Neural progenitor cell (in vitro differentiated cells): ENCODE measurements around the gene CCDC82.

ENCODE experiments used
- EZH2 ChIP-seq: fragments of 200-600 bp; sonication (generic); IDR thresholded peaks from 2 replicates; pipeline ENCODE4 v1.6.1; 2017; ENCODE audit warnings: antibody characterized with exemption, mild to moderate bottlenecking, moderate library complexity
- EZH2phosphoT487 ChIP-seq: fragments of 200-600 bp; sonication (generic); IDR thresholded peaks from 2 replicates; pipeline ENCODE4 v1.6.1; 2017; ENCODE audit warnings: antibody characterized with exemption
- TF ChIP-seq, protein P1 (sequence below): fragments of 200-600 bp; sonication (generic); IDR thresholded peaks from 2 replicates; pipeline ENCODE4 v1.5.1; 2017; ENCODE audit warnings: antibody characterized with exemption, mild to moderate bottlenecking

DNA sequence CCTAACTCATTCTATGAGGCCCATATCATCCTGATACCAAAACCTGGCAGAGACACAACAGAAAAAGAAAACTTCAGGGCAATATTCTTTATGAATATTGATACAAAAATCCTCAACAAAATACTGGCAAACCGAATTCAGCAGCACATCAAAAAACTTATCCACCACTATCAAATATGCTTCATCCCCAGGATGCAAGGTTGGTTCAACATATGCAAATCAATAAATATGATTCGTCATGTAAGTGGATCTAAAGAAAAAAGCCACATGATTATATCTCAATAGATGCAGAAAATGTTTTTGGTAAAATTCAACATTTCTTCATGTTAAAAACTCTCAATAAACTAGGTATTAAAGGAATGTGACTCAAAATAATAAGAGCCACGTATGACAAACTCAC, 41.0 kb upstream of the CCDC82 start:
- TF ChIP-seq, protein P1, sequence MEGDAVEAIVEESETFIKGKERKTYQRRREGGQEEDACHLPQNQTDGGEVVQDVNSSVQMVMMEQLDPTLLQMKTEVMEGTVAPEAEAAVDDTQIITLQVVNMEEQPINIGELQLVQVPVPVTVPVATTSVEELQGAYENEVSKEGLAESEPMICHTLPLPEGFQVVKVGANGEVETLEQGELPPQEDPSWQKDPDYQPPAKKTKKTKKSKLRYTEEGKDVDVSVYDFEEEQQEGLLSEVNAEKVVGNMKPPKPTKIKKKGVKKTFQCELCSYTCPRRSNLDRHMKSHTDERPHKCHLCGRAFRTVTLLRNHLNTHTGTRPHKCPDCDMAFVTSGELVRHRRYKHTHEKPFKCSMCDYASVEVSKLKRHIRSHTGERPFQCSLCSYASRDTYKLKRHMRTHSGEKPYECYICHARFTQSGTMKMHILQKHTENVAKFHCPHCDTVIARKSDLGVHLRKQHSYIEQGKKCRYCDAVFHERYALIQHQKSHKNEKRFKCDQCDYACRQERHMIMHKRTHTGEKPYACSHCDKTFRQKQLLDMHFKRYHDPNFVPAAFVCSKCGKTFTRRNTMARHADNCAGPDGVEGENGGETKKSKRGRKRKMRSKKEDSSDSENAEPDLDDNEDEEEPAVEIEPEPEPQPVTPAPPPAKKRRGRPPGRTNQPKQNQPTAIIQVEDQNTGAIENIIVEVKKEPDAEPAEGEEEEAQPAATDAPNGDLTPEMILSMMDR: no peak
- TF ChIP-seq EZH2 (no peak), EZH2phosphoT487 (no peak)
